HG02852 (cell line): Measurements from ENCODE around the gene RBBP8NL.

Source experiments
- ATAC-seq: cut with Tn5 transposase; IDR thresholded peaks from one replicate; pipeline ENCODE4 v1.9.1; 2021; ENCODE audit warnings: mild to moderate bottlenecking, moderate library complexity; ENCODE audit not compliant: unreplicated experiment

Gene RBBP8NL

GRCh38 chr20:62363920-62364851 lies 63.2 kb downstream of the RBBP8NL start:
- no peak for ATAC-seq

GRCh38 chr20:62362991-62363919 lies 64.1 kb downstream of the RBBP8NL start:
- ATAC-seq: no peak

GRCh38 chr20:62362590-62362940 lies 64.8 kb downstream of the RBBP8NL start:
- no peak for ATAC-seq

- ATAC-seq: no peak
Measured at GRCh38 chr20:62361799-62362589, 65.3 kb downstream of the RBBP8NL start.

- ATAC-seq: no peak
Measured at GRCh38 chr20:62360854-62361798, 66.2 kb downstream of the RBBP8NL start.
